IPS DF 19.7 (cell line): ENCODE results near the gene ARNT2.

Source experiments
- DNase-seq: peaks from one replicate; pipeline ENCODE4 v3.0.0-alpha.2; 2013; ENCODE audit warnings: low read depth, low spot score

Gene ARNT2

DNA sequence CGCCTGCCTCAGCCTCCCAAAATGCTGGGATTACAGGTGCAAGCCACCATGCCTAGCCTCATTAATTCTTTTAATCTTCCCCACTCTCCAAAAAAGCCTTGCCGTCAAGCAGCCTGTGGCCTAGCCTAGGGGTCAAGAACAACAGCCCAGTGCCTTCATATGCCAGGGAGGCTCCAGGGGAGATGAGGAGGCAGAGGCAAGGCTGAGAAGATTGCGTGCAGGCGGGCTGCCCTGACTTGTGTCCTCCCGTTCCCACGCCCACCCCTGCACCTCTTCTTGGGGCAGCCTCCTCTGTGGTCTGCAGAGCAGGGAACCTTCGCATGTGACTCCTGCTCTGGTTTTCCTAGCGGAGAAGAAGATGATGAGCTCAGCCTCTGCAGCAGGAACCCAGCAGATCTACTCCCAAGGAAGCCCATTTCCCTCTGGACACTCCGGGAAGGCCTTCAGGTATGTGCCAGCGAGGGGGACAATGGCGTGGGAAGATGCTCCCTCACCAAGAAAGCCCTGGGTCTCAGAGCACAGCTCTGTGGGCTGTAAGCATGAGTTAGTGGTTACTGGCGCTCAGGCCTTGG is 172.4 kb downstream of the ARNT2 start:
- no peak for DNase-seq

DNA sequence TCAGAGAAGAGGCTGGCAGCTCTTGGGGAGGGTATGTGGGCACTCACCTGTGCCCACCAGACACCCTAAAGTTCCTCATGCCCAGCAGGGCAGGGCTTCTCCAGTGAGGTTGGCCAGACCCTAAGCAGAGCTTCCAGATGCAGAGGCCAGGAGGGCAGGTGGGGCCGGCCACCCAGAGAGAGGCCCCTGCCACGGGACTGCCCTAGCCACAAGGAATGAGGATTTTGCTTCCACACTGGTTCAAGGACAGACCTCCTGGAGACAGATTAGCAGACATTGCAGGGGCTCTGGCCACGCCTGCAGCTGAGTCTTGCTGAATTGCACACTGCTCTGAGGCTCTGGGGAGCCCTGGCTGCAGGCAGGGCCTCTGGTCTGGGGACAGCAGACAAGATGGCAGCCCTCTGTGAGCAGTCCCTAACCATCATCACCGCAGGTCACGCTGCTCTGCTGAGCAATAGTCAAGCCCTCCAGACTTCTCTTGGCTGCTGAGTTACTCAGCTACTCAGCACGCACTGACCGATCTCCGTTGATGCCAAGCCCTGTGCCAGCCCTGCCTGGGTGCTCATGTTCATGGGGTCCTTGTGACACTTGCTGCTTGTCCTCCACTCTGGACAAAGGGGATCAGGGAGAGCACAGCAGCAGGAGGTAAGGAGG is 173.5 kb downstream of the ARNT2 start:
- DNase-seq: no peak

GRCh38 chr15:80578206-80578595 is 174.0 kb downstream of the ARNT2 start:
- no peak for DNase-seq

DNA sequence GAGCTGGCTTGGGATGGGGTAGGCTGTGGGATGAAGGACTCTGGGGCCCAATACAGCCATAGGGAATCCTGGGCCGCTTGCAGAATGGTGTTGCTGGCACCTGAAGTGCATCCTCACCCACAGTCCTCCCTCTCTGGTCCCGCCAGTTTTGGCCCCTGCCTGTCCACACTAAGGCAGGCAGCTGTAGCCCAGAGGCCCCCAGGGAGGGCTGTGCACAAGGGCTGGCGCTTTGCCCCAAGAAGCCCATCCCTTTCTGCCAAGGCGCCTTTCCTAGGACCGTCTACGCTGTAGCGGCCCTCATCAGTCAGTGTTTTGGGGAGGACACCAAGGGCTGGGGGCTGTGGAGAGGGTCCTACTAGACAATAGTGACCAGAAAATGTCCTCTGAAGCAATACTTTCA is 174.7 kb downstream of the ARNT2 start:
- DNase-seq: no peak

DNA sequence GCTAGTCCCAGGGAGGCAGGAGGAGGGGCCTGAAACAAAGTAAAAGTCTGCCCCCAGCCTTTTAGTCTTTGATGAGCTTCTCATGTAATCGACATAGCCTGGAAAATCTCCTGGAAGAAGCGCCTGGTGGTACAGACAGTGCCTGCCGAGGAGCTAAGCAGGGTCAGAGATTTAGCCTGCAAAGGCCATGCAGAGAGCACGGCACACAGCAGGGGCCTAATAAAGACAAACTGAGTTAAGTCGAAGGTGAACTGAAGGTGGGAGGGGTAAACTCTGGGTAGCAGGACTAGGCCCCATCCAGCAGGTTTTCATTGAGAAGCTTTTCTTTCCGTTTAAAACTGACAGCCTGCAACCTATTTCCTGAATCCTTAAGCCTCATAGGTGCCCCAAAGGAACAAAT is 175.4 kb downstream of the ARNT2 start:
- DNase-seq: no peak

- DNase-seq: no peak
Measured at GRCh38 chr15:80580106-80580505, 175.9 kb downstream of the ARNT2 start.

DNA sequence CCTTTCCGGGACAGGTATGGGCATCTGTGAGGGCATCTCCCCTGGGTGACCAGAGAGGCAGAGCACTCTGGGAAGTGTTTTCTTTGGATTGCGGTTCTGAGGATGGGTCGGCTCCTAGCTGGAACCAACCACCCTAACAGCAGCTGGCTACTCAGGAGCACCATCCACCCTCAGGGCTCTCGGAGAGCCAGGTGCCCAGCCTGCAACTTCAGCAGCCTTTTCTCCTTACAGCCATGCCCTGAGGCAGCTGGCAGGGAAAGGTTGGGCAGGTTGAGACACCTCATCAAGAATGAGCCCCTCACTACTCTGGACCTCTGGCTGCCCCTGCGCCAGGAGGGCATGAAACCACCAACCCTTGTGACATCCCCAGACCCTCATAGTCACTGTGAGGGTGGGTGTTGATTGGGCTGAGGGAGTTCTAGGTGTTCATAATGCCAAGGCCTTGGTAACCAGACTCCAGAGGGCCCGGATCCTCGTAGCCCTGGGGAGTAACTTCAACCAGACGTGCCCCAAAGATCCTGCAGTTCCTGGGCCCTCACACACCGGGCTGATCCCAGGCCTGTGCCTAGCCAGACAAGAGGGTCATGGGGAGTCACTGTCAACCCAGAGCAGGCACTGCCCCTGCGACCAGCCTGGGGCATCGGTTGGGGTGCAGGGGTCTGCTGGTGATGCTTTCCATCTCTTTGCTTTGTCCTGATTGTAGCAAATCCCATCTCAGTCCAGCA is 176.5 kb downstream of the ARNT2 start:
- no peak for DNase-seq

DNA sequence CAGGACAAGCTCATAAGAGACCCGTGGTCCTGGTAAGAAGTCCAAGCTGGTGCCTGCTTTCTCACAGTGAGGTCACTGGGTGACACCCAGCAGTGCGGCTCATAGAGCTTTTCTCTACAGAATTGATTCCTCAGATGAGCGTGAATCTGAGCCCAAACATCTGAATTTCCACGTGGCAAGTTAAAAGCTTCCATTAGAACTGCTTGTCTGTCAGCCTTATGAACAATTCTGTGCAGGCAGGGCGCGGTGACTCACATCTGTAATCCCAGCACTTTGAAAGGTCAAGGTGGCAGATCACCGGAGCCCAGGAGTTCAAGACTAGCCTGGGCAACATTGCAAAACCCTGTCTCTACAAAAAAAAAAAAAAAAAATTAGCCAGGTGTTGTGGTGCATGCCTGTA is 177.8 kb downstream of the ARNT2 start:
- DNase-seq: no peak

GRCh38 chr15:80582816-80583423 is 178.7 kb downstream of the ARNT2 start:
- DNase-seq: no peak

- no peak for DNase-seq
Measured at GRCh38 chr15:80584561-80584964, 180.4 kb downstream of the ARNT2 start.

DNA sequence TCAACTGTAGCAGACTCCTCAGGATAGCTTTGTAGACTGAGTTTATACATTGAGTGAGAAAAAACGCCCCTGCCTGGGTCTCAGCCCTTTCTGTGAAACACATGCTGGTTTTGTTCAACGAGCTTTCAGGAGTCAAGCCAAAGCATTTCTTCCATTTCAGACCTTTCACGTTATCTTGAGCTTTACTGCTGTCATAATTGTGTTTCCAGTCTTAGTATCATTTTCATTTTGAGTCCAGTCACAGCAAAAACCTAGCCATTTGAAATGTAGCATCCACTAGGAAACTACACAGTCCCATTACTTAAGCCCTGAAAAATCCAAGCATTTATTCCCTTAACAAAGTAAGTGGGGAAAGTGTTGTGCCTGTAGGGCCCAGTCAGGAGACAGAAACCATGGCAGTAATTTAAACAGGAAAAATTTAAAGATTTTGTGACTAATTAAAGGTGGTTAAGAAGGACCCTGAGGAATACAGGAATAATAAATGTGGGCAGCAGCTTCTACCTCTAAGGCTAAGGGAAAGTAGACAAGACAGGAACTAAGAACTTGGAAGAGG is 180.9 kb downstream of the ARNT2 start:
- DNase-seq: no peak

DNA sequence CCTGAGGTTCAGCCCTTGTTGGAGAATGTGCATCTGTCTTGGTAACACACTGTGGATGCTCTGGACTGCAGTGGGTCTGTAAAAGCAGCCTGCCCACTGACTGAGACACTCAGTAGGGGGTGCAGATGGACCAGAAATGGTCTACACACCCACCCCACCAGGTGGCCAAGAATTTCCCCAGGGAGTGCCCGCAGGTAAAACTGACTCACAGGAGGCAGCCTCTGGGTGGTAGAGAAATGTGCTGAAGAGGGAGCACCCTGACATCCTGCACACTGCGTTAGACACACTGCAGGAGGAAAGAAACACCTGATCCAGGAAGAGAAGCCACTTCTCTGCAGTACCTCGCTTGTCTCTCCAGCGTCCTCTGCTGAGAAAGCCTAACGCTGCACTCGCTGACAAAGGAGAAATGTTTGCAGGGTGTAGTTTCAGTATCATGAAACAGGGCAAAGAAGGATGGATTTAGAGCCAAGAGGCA is 181.4 kb downstream of the ARNT2 start:
- no peak for DNase-seq

DNA sequence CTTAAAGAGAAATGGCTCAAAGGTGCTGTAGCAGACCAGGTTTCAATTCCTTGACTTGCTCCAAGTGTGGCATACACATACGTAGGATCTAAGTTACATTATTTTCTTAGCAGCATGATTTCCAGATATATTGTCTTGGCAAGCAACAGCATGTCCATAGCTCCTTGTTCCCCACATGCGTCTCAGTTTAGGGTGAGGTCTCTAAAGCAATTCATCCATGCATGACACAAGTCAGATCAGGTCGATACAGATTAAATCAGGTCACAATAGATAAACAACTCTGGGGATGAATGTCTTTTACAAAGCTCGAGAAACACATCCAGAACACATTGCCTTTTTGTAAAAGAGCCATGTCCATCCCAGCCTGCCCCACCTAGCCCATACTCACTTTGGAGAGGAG is 182.0 kb downstream of the ARNT2 start:
- no peak for DNase-seq

- no peak for DNase-seq
Measured at GRCh38 chr15:80587007-80587406, 182.8 kb downstream of the ARNT2 start.

- no peak for DNase-seq
Measured at GRCh38 chr15:80587816-80588456, 183.8 kb downstream of the ARNT2 start.

DNA sequence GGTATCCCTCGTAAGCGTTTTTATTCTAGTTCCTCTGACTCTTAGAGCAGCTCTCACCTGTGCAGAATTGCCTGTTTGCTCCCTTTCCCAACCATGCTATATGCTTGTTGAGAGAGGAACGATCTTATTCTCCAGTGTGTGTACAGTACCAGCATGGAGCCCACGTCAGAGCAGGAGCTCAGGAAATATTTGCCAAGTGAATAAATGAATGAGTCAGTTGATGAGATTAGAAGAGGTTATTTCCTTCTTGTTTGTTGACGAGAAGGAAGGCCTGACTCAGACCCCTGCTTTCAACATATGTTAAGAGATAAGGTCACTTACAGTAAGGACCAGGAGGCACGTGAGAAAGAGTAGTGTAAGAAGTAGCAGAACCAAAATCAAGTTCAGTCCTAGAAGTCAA is 184.6 kb downstream of the ARNT2 start:
- DNase-seq: no peak

DNA sequence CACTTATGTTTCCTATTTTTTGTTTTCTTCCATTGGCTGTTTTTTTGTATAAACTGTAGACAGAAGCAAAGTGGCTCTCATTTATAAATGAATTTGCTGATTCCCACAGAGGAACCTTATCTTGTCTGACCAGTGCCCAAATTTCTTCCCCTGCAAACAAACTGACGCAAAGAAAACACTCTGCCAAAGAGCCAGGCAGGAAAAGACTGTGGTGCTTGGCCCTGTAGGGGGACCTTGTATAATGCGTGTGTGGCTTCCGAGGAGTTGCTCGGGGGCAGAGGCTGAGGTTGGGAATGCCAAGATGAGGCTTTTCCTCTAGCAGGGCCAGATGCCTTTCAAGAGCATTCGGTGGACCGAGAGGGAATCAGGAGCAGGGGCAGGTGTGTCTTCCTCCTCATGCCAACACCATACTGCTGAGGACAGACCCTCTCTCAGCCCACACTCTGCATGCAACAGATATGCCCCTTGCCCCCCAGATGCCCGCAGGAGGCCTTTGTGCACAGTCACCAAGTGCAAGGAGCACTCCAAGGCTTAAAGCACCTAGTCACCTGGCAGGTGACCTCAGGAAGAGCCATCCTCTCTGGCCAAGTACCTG is 186.7 kb downstream of the ARNT2 start:
- no peak for DNase-seq

DNA sequence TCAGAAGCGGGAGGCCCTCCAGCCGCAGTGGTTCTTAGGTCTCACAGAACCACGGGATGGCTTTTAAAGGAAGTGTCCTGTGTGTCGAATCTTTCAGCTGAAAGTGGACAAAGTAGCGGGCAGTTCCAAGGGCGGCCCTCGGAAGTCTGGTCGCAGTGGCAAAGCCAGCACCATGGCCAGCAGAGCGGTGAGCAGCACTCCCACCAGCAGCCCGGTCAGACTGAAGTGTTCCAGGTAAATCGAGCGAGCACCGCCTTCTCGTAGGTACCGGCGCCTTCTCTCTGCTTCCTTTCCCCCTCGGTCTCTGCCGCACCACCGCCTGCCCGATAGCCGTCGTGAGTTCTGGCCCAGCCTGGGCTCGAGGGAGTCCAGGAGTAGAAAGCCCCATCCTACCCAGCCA is 187.3 kb downstream of the ARNT2 start:
- DNase-seq: no peak

DNA sequence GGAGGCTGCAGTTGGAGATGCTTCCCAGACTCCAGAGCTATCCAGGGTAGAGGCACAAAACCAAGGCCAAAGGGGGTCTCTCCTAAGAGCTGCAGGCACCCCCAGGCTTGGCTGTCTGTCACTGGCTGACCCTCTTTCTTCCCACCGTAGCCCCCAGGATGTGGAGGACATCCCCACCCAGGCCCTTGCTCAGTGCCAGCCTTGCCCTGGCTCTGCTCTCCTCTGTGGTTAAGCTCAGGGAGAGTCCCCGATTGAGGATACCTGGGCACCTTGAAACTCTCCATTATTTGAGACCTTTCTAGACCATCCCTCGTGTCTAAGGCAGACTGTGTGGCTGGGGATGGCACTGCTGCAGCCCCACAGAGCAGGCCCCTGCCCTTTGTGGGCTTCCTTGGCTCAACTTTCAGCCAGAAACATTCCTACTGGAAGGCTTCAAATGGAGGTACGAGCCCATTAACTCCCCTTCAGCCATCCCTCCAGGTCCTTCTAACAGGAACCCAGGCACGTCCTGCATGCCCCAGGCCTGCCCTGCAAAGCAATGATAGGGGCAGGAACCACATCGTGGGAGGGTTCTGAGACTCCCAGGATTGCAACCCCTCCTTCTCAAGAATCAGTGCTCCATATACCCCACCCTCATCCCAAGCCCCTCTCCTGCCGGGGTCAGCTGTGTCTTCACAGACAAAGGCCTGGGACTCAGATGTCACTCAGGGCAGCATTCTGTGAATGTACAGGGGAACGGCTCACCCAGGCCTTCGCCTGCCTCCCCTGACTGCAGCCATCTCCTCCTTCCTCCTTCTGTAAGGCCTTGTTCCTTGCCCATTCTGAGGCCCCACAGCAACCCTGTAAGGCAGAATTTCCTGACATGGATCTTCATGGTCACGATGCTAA is 188.0 kb downstream of the ARNT2 start:
- DNase-seq: no peak

- no peak for DNase-seq
Measured at GRCh38 chr15:80593486-80594030, 189.4 kb downstream of the ARNT2 start.
